OCI-LY3 (cell line): ENCODE measurements around the gene MGAT3.

Experiments used
- H2AFZ ChIP-seq: fragments of 200-600, 300-600 bp; shearing (Covaris generic); 2 replicates; pipeline ENCODE4 v1.6.0; 2014; ENCODE audit warnings: antibody characterized with exemption, low read depth, low read length
- H3K27ac ChIP-seq: fragments of 200-600, 300-600 bp; sonication (generic); 2 replicates; pipeline ENCODE4 v1.5.1; 2014; ENCODE audit warnings: mild to moderate bottlenecking, low read length, moderate library complexity, mixed read lengths
- H3K27me3 ChIP-seq: fragments of 200-600, 300-600 bp; sonication (generic); 2 replicates; pipeline ENCODE4 v1.6.1; 2014; ENCODE audit warnings: low read depth, low read length, mixed read lengths
- H3K36me3 ChIP-seq: fragments of 200-600, 300-600 bp; sonication (generic); replicated peaks from 2 replicates; pipeline ENCODE3; 2014; ENCODE audit warnings: low read depth, low read length, mixed read lengths
- H3K4me1 ChIP-seq: fragments of 300-600, 200-600 bp; sonication (generic); 2 replicates; pipeline ENCODE4 v1.6.1; 2014; ENCODE audit warnings: low read length, mixed read lengths
- H3K4me2 ChIP-seq: fragments of 200-600, 300-600 bp; sonication (generic); 2 replicates; pipeline ENCODE4 v1.6.1; 2014; ENCODE audit warnings: low read length, mixed read lengths
- H3K4me3 ChIP-seq: fragments of 300-600, 200-600 bp; sonication (generic); 2 replicates; pipeline ENCODE4 v1.5.1; 2014; ENCODE audit warnings: antibody characterized with exemption, mild to moderate bottlenecking, low read length, moderate library complexity
- H3K79me2 ChIP-seq: fragments of 300-600, 200-600 bp; shearing (Covaris generic); 2 replicates; pipeline ENCODE4 v1.6.1; 2014; ENCODE audit warnings: mild to moderate bottlenecking, low read length, mixed read lengths
- H3K9ac ChIP-seq: fragments of 300-600, 200-600 bp; shearing (Covaris generic); 2 replicates; pipeline ENCODE4 v1.6.0; 2014; ENCODE audit warnings: mild to moderate bottlenecking, low read length, moderate library complexity
- H3K9me3 ChIP-seq: fragments of 200-600, 300-600 bp; shearing (Covaris generic); 2 replicates; pipeline ENCODE4 v1.6.1; 2014; ENCODE audit warnings: low read length, mixed read lengths; ENCODE audit not compliant: insufficient read depth
- H4K20me1 ChIP-seq: fragments of 200-600, 300-600 bp; sonication (generic); 2 replicates; pipeline ENCODE4 v1.6.1; 2016; ENCODE audit warnings: low read length, mixed read lengths; ENCODE audit not compliant: insufficient read depth
- EZH2phosphoT487 ChIP-seq: fragments of 200-600 bp; shearing (Covaris generic); IDR thresholded peaks from 2 replicates; pipeline ENCODE4 v1.6.1; 2018; ENCODE audit warnings: antibody characterized with exemption, mixed run types, low read depth
- TF ChIP-seq, protein P1 (sequence below): fragments of 200-600, 300-600 bp; sonication (generic); IDR thresholded peaks from 2 replicates; pipeline ENCODE4 v1.5.1; 2014; ENCODE audit warnings: antibody characterized with exemption, low read length, low read depth

The MGAT3 gene

DNA sequence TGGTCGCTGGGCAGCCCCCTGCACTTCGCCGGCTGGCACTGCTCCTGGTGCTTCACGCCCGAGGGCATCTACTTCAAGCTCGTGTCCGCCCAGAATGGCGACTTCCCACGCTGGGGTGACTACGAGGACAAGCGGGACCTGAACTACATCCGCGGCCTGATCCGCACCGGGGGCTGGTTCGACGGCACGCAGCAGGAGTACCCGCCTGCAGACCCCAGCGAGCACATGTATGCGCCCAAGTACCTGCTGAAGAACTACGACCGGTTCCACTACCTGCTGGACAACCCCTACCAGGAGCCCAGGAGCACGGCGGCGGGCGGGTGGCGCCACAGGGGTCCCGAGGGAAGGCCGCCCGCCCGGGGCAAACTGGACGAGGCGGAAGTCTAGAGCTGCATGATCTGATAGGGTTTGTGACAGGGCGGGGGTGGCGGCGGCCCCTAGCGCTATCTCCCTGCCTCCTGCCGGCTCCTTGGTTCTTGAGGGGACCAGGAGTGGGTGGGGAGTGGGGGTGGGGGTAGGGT, 31.8 kb downstream of the MGAT3 start:
- TF ChIP-seq, protein P1, sequence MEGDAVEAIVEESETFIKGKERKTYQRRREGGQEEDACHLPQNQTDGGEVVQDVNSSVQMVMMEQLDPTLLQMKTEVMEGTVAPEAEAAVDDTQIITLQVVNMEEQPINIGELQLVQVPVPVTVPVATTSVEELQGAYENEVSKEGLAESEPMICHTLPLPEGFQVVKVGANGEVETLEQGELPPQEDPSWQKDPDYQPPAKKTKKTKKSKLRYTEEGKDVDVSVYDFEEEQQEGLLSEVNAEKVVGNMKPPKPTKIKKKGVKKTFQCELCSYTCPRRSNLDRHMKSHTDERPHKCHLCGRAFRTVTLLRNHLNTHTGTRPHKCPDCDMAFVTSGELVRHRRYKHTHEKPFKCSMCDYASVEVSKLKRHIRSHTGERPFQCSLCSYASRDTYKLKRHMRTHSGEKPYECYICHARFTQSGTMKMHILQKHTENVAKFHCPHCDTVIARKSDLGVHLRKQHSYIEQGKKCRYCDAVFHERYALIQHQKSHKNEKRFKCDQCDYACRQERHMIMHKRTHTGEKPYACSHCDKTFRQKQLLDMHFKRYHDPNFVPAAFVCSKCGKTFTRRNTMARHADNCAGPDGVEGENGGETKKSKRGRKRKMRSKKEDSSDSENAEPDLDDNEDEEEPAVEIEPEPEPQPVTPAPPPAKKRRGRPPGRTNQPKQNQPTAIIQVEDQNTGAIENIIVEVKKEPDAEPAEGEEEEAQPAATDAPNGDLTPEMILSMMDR: no peak
- TF ChIP-seq EZH2phosphoT487: no peak

DNA sequence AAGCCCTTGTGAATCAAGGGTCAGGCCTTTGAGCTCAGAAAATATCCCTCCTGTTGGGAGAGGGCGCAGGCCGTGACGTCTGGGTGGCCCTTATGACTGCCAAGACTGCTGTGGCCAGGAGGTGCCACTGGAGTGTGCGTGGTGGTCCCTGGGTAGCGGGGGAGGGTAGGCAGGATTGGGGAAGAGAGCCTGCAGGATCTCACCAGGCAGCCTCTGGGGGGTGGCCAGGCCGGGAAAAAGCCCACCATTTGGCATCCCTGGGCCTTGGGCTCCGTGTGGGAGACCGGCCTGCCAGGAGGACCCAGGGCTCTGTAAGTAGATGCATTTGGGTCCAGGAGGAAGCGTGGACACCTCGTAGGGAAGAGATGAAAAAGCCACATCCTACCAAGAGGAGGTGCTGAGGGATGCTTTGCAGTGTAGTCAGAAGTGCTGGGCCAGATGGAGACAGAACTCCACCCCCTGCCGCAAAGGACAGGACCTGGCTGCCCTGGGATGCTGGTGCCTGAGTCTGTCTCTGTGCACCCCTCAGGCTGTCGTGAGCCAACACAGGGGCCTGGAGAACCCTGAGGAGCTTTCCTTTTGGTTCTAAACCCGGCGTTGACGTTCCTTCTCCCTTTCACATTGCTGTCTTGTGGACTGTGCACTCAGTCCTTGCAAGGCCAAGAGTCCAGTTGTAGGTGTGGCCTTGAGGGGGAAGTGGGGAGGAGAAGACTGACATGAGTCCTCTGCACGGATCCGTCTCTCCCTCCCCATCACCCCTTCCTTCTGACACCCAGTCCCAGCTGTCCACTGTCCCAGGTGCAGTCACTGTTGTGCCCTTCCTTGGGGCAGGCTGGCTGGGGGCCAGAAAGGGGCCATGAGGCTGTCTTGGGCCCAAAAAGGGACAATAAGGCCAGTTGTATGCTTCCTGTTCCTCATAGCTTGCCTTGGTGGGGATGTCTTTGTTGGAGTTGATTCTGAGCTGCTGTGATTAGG, 32.6 kb downstream of the MGAT3 start:
- TF ChIP-seq, protein P1: no peak
- TF ChIP-seq EZH2phosphoT487: no peak
- Histone ChIP-seq H4K20me1 (peaks cover 74% of the 10 kb centered on the region), H3K4me3 (no peak overlapping the region), H3K9ac (no peak overlapping the region), H3K36me3 (peaks cover 43% of the 10 kb centered on the region), H3K27ac (no peak overlapping the region), H3K27me3 (no peaks in the 10 kb centered on the region), H3K4me1 (peaks cover 12% of the 10 kb centered on the region), H2AFZ (no peak overlapping the region), H3K4me2 (0 out of 2 replicates have a peak overlapping the region, but pooled peaks have one; percentile 11), H3K79me2 (peaks cover 49% of the 10 kb centered on the region), H3K9me3 (no peaks in the 10 kb centered on the region)

More for the DNA sequence above, 31.8 kb downstream of the MGAT3 start:
- Histone ChIP-seq H3K36me3 (peaks cover 48% of the 10 kb centered on the region), H3K4me3 (no peak overlapping the region), H3K79me2 (peaks cover 56% of the 10 kb centered on the region), H2AFZ (no peak overlapping the region), H3K27ac (no peak overlapping the region), H4K20me1 (peaks cover 82% of the 10 kb centered on the region), H3K9me3 (no peaks in the 10 kb centered on the region), H3K27me3 (no peaks in the 10 kb centered on the region), H3K4me1 (peaks cover 12% of the 10 kb centered on the region), H3K9ac (no peak overlapping the region), H3K4me2 (no peak overlapping the region)

DNA sequence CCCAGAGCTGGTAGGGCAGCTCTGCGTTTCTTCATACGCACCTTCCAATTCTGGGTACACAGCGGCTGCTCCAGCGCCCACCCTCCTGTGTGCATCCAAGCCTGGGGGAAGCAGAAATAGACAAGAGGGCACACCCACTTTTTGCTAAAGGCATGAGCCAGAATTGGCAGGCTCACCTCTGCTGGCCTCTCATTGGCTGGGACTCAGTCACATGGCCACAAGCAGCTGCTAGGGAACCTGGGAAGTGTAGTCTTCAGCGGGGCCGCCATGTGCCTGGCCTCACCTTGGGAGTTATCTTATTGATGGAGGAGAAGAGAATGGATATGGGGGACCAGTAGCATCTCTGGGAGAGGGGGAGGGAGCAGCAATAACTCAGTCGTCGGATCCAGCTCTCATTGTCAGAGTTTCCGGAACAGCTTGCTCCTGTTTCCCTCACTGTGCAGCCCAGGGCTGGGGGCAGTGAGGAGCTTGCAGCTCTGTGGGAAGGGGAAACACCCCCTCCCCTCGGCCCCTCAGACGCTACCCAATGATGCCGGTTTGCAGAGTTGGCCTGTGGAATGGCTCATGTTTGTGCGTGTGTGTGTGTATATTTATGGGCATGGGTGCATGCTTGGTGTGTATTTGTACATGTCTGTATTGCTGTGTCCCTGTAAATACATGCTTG, 33.5 kb downstream of the MGAT3 start:
- TF ChIP-seq, protein P1: no peak
- TF ChIP-seq EZH2phosphoT487: no peak
- Histone ChIP-seq H3K4me2 (0 out of 2 replicates have a peak overlapping the region, but pooled peaks have one; percentile 11), H2AFZ (no peak overlapping the region), H3K9me3 (no peaks in the 10 kb centered on the region), H3K4me3 (no peak overlapping the region), H3K4me1 (peaks cover 19% of the 10 kb centered on the region), H3K27me3 (no peaks in the 10 kb centered on the region), H3K27ac (no peak overlapping the region), H3K79me2 (peaks cover 40% of the 10 kb centered on the region), H3K9ac (no peak overlapping the region), H4K20me1 (peaks cover 66% of the 10 kb centered on the region), H3K36me3 (peaks cover 38% of the 10 kb centered on the region)
